Neural progenitor cell (in vitro differentiated cells): ENCODE data around the gene NFKBIL1.

Experiments
- CTCF ChIP-seq: fragments of 200-600 bp; sonication (generic); IDR thresholded peaks from 2 replicates; pipeline ENCODE4 v1.5.1; 2017; ENCODE audit warnings: antibody characterized with exemption, mild to moderate bottlenecking
- EZH2 ChIP-seq: fragments of 200-600 bp; sonication (generic); IDR thresholded peaks from 2 replicates; pipeline ENCODE4 v1.6.1; 2017; ENCODE audit warnings: antibody characterized with exemption, mild to moderate bottlenecking, moderate library complexity

GRCh38 chr6:31592396-31592771, 45.0 kb downstream of the NFKBIL1 start:
- TF ChIP-seq CTCF (no peak), EZH2 (no peak)
